PC-9 (cell line): ENCODE results near the gene CSNK2A1.

Source experiments
- EZH2 ChIP-seq: fragments of 200-600 bp; sonication (generic); IDR thresholded peaks from 2 replicates; pipeline ENCODE4 v1.8.0; 2017; ENCODE audit warnings: antibody characterized with exemption, low read depth
- TF ChIP-seq, protein P1 (sequence below): fragments of 200-600 bp; sonication (generic); conservative IDR thresholded peaks from 2 replicates; pipeline ENCODE4 v1.6.1; 2017; ENCODE audit warnings: mixed run types, antibody characterized with exemption, mild to moderate bottlenecking, moderate library complexity

DNA sequence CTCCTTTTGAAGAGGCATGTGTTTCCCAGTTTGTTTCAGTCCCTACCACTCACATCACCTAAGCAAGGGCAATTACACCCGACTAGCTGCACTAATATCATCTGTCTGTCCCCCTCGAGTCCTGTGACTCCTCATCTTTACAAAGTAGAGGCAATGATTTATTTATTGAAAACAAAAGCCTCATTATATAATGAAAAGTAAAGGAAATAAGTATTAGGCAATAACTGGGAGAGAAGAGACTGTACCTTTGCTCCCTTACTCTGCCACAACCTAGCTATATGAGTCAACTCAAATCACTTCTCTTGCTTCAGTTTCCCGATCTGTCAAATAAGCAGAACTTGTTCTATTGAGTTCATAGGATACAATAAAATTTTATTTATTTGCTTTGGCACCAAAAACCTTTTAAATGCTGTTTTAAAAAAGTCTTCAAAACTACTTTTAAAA lies 38.9 kb downstream of the CSNK2A1 start:
- TF ChIP-seq, protein P1, sequence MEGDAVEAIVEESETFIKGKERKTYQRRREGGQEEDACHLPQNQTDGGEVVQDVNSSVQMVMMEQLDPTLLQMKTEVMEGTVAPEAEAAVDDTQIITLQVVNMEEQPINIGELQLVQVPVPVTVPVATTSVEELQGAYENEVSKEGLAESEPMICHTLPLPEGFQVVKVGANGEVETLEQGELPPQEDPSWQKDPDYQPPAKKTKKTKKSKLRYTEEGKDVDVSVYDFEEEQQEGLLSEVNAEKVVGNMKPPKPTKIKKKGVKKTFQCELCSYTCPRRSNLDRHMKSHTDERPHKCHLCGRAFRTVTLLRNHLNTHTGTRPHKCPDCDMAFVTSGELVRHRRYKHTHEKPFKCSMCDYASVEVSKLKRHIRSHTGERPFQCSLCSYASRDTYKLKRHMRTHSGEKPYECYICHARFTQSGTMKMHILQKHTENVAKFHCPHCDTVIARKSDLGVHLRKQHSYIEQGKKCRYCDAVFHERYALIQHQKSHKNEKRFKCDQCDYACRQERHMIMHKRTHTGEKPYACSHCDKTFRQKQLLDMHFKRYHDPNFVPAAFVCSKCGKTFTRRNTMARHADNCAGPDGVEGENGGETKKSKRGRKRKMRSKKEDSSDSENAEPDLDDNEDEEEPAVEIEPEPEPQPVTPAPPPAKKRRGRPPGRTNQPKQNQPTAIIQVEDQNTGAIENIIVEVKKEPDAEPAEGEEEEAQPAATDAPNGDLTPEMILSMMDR = no peak
- no peak for TF ChIP-seq EZH2
